22Rv1 (cell line): Measurements from ENCODE around the gene CDK15.

ENCODE experiments used
- H3K27ac ChIP-seq: fragments of 450-650 bp; 2 replicates; pipeline ENCODE4 v1.5.1; 2017
- ZFX ChIP-seq: fragments of 450-650 bp; IDR thresholded peaks from 2 replicates; pipeline ENCODE4 v1.6.1; 2017; ENCODE audit warnings: antibody characterized with exemption, borderline replicate concordance
- TF ChIP-seq, protein P1 (sequence below): fragments of 450-650 bp; IDR thresholded peaks from 2 replicates; pipeline ENCODE4 v1.5.1; 2017; ENCODE audit warnings: mild to moderate bottlenecking

The CDK15 gene

DNA sequence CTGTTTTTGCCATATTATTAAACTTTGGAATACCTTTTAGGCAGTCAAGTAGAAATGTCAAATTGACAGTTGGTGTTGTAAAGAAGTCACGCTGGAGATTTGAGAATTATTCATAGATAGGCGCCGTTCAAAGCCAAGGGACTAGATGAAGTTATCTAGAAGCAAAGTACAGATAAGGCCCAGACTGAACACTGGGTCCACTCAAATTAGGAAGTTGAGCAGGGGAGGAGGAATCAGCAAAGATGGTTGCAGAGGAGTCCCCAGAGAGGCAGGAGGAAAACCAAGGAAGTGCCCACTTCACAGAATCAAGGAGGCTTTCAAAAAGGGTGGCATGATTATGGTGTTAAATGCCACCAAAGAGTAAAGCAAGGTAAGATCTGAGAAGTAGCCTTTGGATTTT is 16.0 kb upstream of the CDK15 start:
- H3K27ac ChIP-seq = no peak overlapping the region
- TF ChIP-seq, protein P1, sequence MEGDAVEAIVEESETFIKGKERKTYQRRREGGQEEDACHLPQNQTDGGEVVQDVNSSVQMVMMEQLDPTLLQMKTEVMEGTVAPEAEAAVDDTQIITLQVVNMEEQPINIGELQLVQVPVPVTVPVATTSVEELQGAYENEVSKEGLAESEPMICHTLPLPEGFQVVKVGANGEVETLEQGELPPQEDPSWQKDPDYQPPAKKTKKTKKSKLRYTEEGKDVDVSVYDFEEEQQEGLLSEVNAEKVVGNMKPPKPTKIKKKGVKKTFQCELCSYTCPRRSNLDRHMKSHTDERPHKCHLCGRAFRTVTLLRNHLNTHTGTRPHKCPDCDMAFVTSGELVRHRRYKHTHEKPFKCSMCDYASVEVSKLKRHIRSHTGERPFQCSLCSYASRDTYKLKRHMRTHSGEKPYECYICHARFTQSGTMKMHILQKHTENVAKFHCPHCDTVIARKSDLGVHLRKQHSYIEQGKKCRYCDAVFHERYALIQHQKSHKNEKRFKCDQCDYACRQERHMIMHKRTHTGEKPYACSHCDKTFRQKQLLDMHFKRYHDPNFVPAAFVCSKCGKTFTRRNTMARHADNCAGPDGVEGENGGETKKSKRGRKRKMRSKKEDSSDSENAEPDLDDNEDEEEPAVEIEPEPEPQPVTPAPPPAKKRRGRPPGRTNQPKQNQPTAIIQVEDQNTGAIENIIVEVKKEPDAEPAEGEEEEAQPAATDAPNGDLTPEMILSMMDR = no peak
- TF ChIP-seq ZFX = no peak

DNA sequence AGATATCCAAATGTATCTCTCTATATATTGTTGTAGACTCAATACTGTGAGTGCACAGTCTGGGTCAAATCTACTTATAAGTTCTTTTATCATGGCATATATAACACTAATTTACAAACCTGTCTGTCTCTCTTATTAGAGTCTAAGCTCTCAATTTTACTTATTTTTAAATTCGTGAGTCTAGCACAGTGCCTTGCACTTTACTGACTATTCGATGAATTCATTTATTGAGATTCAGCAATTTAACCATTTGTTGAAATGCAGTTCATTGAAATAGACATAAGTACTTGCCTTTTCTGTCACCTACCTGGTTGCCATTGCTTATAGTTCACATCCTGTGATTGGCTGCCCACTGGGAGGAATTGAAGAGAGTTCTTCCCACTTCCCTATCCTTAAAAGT is 15.3 kb upstream of the CDK15 start:
- H3K27ac ChIP-seq = no peak overlapping the region
- TF ChIP-seq ZFX = no peak
- TF ChIP-seq, protein P1 = no peak

DNA sequence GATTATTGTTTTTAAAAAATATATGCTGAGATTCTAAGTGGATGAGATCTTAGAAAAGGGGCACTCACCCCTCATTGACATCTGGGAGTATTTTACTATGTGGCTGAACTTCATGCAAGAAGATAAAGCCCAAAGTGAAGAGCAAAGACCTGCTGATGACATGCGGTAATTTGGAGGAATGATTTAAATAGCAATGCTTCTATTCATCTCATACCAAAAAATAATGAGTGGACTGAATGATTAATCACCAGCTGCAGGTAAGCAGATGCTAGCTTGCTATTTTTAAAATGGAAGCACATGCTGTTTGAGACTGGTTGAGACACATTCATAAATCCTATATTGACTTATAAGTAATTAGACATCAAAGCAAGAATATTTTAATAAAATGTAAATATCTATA is 12.7 kb upstream of the CDK15 start:
- no peak overlapping the region for H3K27ac ChIP-seq
- no peak for TF ChIP-seq ZFX
- TF ChIP-seq, protein P1 = no peak

GRCh38 chr2:201794294-201794693 is 12.0 kb upstream of the CDK15 start:
- no peak overlapping the region for H3K27ac ChIP-seq
- TF ChIP-seq, protein P1 = no peak
- no peak for TF ChIP-seq ZFX

DNA sequence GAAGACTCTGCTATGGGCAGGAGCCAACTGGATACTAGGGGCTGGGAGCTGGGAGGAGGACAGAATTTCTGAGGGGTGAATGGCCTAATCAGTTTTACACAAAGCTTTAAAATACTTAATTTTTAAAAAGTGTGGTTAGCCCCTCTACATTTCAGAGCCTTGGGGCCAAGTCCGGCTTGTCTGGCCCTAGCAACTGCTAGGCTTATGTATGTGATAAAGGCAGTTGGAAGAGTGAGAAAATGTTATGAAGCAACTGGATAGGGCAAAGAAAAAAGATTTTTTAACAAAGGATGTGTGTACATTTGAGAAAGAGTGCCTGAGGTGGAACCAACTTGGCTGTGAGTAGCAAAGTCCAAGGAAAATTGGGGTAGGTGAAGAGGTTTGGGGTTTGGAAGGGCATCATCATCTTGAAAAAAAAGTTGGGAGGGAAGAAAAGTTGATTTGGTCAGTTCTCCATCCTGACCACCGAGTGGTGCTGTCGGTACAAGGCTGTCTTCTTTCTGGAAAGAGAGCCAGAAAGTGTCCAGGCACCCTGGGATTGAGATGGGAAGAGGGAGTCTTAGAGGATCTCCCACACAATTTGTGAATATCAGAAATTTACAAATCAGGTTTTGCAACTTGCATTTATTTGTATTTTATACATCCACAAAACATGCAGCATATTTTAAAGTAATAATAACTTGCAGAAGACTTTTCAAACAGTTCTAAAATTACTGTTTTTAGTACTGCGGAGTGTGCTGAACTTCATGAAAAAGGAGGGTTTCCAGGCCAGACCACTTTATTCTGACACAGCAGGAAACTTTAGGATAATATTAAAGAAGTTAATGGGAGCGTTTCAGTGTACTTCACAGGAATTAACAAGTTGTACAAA is 10.5 kb upstream of the CDK15 start:
- H3K27ac ChIP-seq = no peak overlapping the region
- no peak for TF ChIP-seq ZFX
- TF ChIP-seq, protein P1 = peak; percentile 84

DNA sequence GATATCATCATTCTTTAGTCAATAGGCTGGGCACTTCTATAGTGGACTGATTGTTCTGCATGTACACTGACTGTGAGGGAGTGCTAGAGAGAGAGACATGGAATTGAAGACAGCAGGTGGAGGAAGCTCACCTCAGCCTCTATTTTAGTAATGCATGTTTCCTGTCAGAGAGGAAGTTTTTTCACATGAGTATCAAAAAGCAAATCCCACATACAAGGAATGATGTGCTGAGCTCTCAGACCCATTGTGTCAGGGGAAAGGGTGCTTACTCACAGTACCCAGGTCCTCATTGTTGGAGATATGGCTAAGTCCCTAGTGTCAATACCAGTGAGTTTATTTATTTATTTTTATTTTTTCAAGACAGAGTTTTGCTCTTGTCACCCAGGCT is 9.9 kb upstream of the CDK15 start:
- TF ChIP-seq, protein P1 = no peak
- no peak for TF ChIP-seq ZFX
- H3K27ac ChIP-seq = no peak overlapping the region

DNA sequence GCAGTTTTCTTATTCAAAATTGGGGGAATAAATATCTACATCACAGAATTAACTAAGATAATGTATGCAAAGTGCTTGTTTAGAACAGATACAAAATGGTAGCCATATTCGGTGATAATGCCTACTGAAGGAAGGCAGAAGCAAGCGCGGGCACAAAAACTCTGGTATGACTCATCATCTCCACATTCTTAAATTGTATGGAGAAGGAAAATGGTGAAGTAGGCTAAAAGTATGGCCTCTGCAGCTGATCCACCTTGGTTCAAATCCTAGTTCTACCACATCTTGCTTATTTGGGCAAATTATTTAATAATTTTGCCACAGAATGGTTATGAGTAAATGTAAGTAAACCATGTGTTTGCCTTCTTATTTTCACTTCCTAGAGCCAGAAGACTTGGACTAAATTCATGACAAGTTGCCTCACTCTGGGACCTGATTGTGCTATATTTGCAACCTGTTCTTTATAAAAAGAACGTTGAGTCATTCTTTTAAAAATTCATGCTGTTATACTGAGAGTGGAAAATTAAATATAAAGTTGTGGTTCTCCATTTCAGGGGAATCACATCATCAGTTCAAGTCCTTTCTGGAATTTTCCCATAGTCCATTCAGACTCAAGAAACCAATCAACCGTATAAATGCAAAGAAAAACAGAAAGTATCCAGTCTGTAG is 9.0 kb upstream of the CDK15 start:
- H3K27ac ChIP-seq = no peak overlapping the region
- TF ChIP-seq, protein P1 = no peak
- no peak for TF ChIP-seq ZFX
